A673 (cell line): ENCODE measurements around the gene MBD3. TPM values are rescaled to one million over a fixed set of nuclear protein-coding genes. Genes with fewer than 3 reads are reported as not detected.

Source experiments
- BruUV-seq: library from RNA; stranded (reverse); fragments of 400-500 nt; replicated peaks from 2 replicates; lab custom pipeline; 2021; lab: Mats Ljungman, UMichigan
- CTCF ChIA-PET: fragments of 300-600 bp; sonication (Branson Sonifier 250); formaldehyde crosslinking; loops from one replicate; lab custom pipeline; 2022; ENCODE audit warnings: antibody characterized with exemption; lab: Charles Lee
- POLR2A ChIA-PET: fragments of 300-600 bp; sonication (Branson Sonifier 250); formaldehyde crosslinking; loops from one replicate; lab custom pipeline; 2022; ENCODE audit warnings: antibody characterized with exemption; ENCODE audit not compliant: low non-redundant PET; lab: Charles Lee
- DNase-seq: peaks from one replicate; pipeline ENCODE4 v3.0.0-alpha.2; 2015; ENCODE audit warnings: low spot score
- H3K27ac ChIP-seq: fragments of 200-600 bp; sonication (generic); 2 replicates; pipeline ENCODE4 v1.5.1; 2016; ENCODE audit warnings: mixed run types, low read depth, mild to moderate bottlenecking, mixed read lengths, antibody characterized with exemption, low read length; ENCODE audit not compliant: poor library complexity, severe bottlenecking
- H3K27me3 ChIP-seq: fragments of 200-600 bp; sonication (generic); replicated peaks from 2 replicates; pipeline ENCODE4 v1.6.1; 2017; ENCODE audit warnings: mixed run types, low read depth, mild to moderate bottlenecking, mixed read lengths, antibody characterized with exemption, low read length; ENCODE audit not compliant: insufficient read depth, poor library complexity
- H3K36me3 ChIP-seq: fragments of 200-600 bp; sonication (generic); 2 replicates; pipeline ENCODE4 v1.6.1; 2016; ENCODE audit warnings: mixed run types, mild to moderate bottlenecking, mixed read lengths, antibody characterized with exemption, low read length; ENCODE audit not compliant: insufficient read depth, poor library complexity, severe bottlenecking
- H3K4me1 ChIP-seq: fragments of 200-600 bp; sonication (generic); 2 replicates; pipeline ENCODE4 v1.6.1; 2017; ENCODE audit warnings: mixed run types, mild to moderate bottlenecking, mixed read lengths, antibody characterized with exemption, low read length; ENCODE audit not compliant: insufficient read depth, poor library complexity, severe bottlenecking
- H3K4me3 ChIP-seq: fragments of 200-600 bp; sonication (generic); 2 replicates; pipeline ENCODE4 v1.5.1; 2016; ENCODE audit warnings: low read depth, mixed run types, mild to moderate bottlenecking, mixed read lengths, low read length; ENCODE audit not compliant: poor library complexity, severe bottlenecking
- H3K9me3 ChIP-seq: fragments of 200-600 bp; sonication (generic); 2 replicates; pipeline ENCODE4 v1.6.1; 2016; ENCODE audit warnings: mixed run types, low read depth, mild to moderate bottlenecking, mixed read lengths, antibody characterized with exemption, low read length; ENCODE audit not compliant: poor library complexity, severe bottlenecking
- CTCF ChIP-seq: fragments of 300-800, 200-600 bp; sonication (generic); conservative IDR thresholded peaks from 2 replicates; pipeline ENCODE4 v1.5.1; 2017; ENCODE audit warnings: low read depth, mild to moderate bottlenecking, antibody characterized with exemption, low read length, moderate library complexity, mixed read lengths
- EZH2 ChIP-seq: fragments of 200-600 bp; sonication (generic); IDR thresholded peaks from 2 replicates; pipeline ENCODE4 v1.6.1; 2017; ENCODE audit warnings: borderline replicate concordance, low read depth, mild to moderate bottlenecking, mixed read lengths, antibody characterized with exemption, low read length; ENCODE audit not compliant: poor library complexity, severe bottlenecking
- intact Hi-C: fragments of 100-400 bp; cut with micrococcal nuclease; formaldehyde crosslinking; loops from one replicate; pipeline ENCODE4 v1.10.0; 2022; ENCODE audit not compliant: unreplicated experiment
- total RNA-seq: library from RNA; stranded (reverse); gene quantifications from 2 replicates; pipeline ENCODE4 v1.2.3, GENCODE V29; 2021

Gene MBD3
- total RNA-seq, 1 experiment from 2014 or later = 138 TPM

GRCh38 chr19:1632462-1633268, 40.0 kb upstream of the MBD3 start:
- BruUV-seq = no TSS peak
- DNase-seq = no peak
- ChIA-PET CTCF (no interaction called here), POLR2A (no interaction called here)
- Histone ChIP-seq H3K4me3 (no peak overlapping the region), H3K27ac (no peak overlapping the region), H3K27me3 (no peaks in the 10 kb centered on the region), H3K9me3 (no peaks in the 10 kb centered on the region), H3K36me3 (peaks cover 72% of the 10 kb centered on the region), H3K4me1 (peaks cover 5% of the 10 kb centered on the region)
- intact Hi-C loops = no loop called here
- TF ChIP-seq CTCF (no peak), EZH2 (no peak)

- POLR2A ChIA-PET = no interaction called here
Measured at GRCh38 chr19:1631557-1632100, 39.0 kb upstream of the MBD3 start.

GRCh38 chr19:1630811-1631210, 38.1 kb upstream of the MBD3 start:
- POLR2A ChIA-PET = no interaction called here
- no TSS peak for BruUV-seq
- TF ChIP-seq CTCF = no peak
- no peak for TF ChIP-seq EZH2

More at GRCh38 chr19:1631557-1632100, 39.0 kb upstream of the MBD3 start:
- Histone ChIP-seq H3K36me3 (peaks cover 64% of the 10 kb centered on the region), H3K27me3 (no peaks in the 10 kb centered on the region), H3K9me3 (no peaks in the 10 kb centered on the region), H3K27ac (no peak overlapping the region), H3K4me3 (no peak overlapping the region), H3K4me1 (peaks cover 5% of the 10 kb centered on the region)
- CTCF ChIA-PET = no interaction called here
- intact Hi-C loops = no loop called here
- no TSS peak for BruUV-seq
- no peak for DNase-seq
- TF ChIP-seq EZH2 = no peak
- TF ChIP-seq CTCF = no peak

More at GRCh38 chr19:1630811-1631210, 38.1 kb upstream of the MBD3 start:
- no peak overlapping the region for H3K4me3 ChIP-seq
- H3K9me3 ChIP-seq = no peaks in the 10 kb centered on the region
- intact Hi-C loops = no loop called here
- no peak overlapping the region for H3K27ac ChIP-seq
- no peak for DNase-seq
- peaks cover 64% of the 10 kb centered on the region for H3K36me3 ChIP-seq
- no peaks in the 10 kb centered on the region for H3K27me3 ChIP-seq
- CTCF ChIA-PET = no interaction called here
- peaks cover 5% of the 10 kb centered on the region for H3K4me1 ChIP-seq
